ENCODE data around the gene CXCL1. TPM values are rescaled to one million over a fixed set of nuclear protein-coding genes. Genes with fewer than 3 reads are reported as not detected.

The CXCL1 gene
- total RNA-seq, 4 donors from 2014 or later: 0.93 TPM; not detected in 3

DNA sequence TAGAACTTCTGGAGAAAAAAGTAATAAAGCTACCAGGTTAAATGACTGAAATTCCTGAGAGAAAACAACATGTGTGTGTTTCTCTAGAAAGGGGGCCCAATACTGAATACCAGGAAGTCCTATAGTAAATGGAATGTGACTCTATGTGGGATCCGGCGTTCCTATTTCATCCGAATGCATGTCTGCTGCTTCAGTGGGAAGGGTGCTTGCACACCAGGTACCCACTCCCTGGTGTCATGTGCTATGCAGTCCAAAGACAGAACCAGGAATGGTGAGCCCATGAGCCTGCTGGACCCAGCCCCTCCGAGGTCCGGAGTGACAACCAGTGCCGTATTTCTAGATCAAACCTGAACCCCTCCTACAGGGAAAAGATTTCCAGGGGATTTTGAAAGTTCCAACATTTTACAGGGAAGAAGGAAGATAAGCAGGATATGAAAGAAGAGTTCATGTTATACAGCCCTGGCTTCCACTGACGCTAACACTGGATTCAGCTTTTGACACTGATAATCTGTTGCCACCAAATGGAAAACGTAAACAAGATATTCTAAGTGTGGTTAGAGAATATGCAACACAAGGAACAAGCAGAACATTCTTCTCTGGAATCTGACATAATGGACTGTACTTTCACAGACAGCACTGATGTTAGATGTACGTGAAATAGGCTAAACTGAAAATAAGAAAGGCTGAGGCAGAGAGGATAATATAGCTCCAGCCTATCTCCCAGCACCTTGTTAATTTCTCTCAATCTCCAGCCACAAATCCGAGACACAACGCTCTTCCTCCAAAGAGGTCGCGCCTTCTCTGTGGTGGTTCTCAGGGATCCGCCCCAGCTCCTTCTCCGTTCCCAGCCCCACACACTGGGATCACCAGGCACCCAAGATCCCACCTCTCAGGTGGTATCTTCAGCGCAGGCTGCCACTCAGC, 725 bp upstream of the CXCL1 start:
- TF ChIP-seq POLR2A (IDR thresholded peaks at IDR 0.05) (no peak), CTCF (IDR thresholded peaks at IDR 0.05) (no peak)
- Histone ChIP-seq H3K4me3 (replicated peaks in 1 of 3) (peak overlapping the region; percentile 7 to 51 (median 43)), H3K36me3 (no peaks in the 10 kb centered on the region), H3K27me3 (no peaks in the 10 kb centered on the region), H3K9me3 (no peaks in the 10 kb centered on the region), H3K4me1 (peaks cover 0 to 4% of the 10 kb centered on the region in 2 donors), H3K27ac (no peak overlapping the region)
- intact Hi-C loops (cut with DNase I): no loop called here
- no peak for DNase-seq
- WGBS, 2 donors: 42 to 50% methylated on average over 15 to 16 of the region's 16 CpGs

- Histone ChIP-seq H3K27ac (no peak overlapping the region), H3K27me3 (no peaks in the 10 kb centered on the region), H3K36me3 (no peaks in the 10 kb centered on the region), H3K4me1 (peaks cover 0 to 4% of the 10 kb centered on the region in 2 donors), H3K4me3 (replicated peaks in 1 of 3) (no peak overlapping the region), H3K9me3 (no peaks in the 10 kb centered on the region)
- no peak for DNase-seq
- WGBS, 2 donors: 83 to 93% methylated on average over 3 of the region's 3 CpGs
- TF ChIP-seq POLR2A (IDR thresholded peaks at IDR 0.05) (no peak), CTCF (IDR thresholded peaks at IDR 0.05) (no peak)
- intact Hi-C loops (cut with DNase I): no loop called here
These were observed 1.1 kb downstream of the CXCL1 start for GRCh38 chr4:73870260-73870659.

- H3K27ac ChIP-seq: no peak overlapping the region
- H3K27me3 ChIP-seq: no peaks in the 10 kb centered on the region
- no peak for DNase-seq
- no peaks in the 10 kb centered on the region for H3K36me3 ChIP-seq
- H3K4me3 ChIP-seq (replicated peaks in 1 of 3): no peak overlapping the region
- intact Hi-C loops (cut with DNase I): no loop called here
- no peaks in the 10 kb centered on the region for H3K9me3 ChIP-seq
- peaks cover 0 to 4% of the 10 kb centered on the region in 2 donors for H3K4me1 ChIP-seq
- WGBS, 2 donors: 96 to 100% methylated on average over 1 of the region's 1 CpG
- TF ChIP-seq POLR2A (IDR thresholded peaks at IDR 0.05) (no peak), CTCF (IDR thresholded peaks at IDR 0.05) (no peak)
These were observed 1.6 kb downstream of the CXCL1 start for GRCh38 chr4:73870768-73871167.

- no peak for DNase-seq
- Histone ChIP-seq H3K27me3 (no peaks in the 10 kb centered on the region), H3K36me3 (no peaks in the 10 kb centered on the region), H3K27ac (no peak overlapping the region), H3K9me3 (no peaks in the 10 kb centered on the region), H3K4me1 (peaks cover 0 to 4% of the 10 kb centered on the region in 2 donors), H3K4me3 (replicated peaks in 1 of 3) (no peak overlapping the region)
- intact Hi-C loops (cut with DNase I): no loop called here
- 88 to 91% methylated on average over 6 of the region's 6 CpGs for WGBS, 2 donors
- TF ChIP-seq POLR2A (IDR thresholded peaks at IDR 0.05) (no peak), CTCF (IDR thresholded peaks at IDR 0.05) (no peak)
These were observed 2.5 kb downstream of the CXCL1 start for GRCh38 chr4:73871511-73872310.

All from thyroid gland (tissue), 4 donors.